ENCODE measurements around the gene CLCNKB. TPM values are rescaled to one million over a fixed set of nuclear protein-coding genes. Genes with fewer than 3 reads are reported as not detected.

CLCNKB gene
- total RNA-seq, 4 donors from 2014 or later: 0.38 to 2.2 (median 1.6) TPM; not detected in 1

GRCh38 chr1:16077406-16078245 is 34.0 kb downstream of the CLCNKB start:
- no peak for DNase-seq (ENCODE audit: low spot score)
- TF ChIP-seq, protein P1, sequence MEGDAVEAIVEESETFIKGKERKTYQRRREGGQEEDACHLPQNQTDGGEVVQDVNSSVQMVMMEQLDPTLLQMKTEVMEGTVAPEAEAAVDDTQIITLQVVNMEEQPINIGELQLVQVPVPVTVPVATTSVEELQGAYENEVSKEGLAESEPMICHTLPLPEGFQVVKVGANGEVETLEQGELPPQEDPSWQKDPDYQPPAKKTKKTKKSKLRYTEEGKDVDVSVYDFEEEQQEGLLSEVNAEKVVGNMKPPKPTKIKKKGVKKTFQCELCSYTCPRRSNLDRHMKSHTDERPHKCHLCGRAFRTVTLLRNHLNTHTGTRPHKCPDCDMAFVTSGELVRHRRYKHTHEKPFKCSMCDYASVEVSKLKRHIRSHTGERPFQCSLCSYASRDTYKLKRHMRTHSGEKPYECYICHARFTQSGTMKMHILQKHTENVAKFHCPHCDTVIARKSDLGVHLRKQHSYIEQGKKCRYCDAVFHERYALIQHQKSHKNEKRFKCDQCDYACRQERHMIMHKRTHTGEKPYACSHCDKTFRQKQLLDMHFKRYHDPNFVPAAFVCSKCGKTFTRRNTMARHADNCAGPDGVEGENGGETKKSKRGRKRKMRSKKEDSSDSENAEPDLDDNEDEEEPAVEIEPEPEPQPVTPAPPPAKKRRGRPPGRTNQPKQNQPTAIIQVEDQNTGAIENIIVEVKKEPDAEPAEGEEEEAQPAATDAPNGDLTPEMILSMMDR (IDR thresholded peaks at IDR 0.05): no peak
- no peak for ATAC-seq (ENCODE audit: low FRiP score)

DNA sequence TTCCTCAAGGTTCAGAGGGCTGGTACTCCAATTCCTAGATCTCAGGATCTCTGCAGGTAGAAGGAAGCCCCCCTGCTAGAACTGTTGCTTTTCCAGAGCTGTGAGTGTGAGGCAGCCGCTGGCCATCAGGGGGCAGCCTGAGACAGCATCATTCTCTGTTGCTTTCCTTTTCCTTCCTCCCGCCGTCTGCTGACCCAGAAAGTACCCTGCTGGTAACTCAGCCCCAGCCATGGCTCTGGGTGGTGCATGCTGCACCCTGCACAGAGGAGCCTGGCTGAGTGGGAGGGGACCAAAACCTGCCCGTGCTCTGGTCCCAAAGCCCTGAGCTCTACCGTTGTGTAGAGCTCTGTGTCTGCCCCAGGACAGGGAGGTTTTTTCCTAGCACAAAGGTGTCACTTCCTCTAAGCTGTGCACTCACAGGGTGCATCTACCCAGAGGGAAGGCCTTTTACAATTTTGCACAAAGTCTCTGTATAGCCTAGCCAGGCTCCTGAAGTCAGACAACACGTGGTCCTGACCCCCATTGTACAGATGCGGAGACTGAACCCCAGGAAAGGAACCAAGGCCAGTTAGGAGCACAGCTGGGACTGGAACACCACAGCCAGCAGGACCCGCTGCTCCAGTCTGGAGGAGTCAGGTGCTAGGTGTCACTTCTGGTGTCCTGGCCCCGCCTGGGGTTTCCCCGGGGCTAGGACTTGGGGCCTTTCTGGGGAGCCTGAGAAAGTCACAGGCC is 35.5 kb downstream of the CLCNKB start:
- DNase-seq (ENCODE audit: low spot score) (peak; percentile 62), ATAC-seq (ENCODE audit: low FRiP score) (peak; percentile 35)
- TF ChIP-seq, protein P1 (IDR thresholded peaks at IDR 0.05): peak in 1 of 3 donors; percentile 92

DNA sequence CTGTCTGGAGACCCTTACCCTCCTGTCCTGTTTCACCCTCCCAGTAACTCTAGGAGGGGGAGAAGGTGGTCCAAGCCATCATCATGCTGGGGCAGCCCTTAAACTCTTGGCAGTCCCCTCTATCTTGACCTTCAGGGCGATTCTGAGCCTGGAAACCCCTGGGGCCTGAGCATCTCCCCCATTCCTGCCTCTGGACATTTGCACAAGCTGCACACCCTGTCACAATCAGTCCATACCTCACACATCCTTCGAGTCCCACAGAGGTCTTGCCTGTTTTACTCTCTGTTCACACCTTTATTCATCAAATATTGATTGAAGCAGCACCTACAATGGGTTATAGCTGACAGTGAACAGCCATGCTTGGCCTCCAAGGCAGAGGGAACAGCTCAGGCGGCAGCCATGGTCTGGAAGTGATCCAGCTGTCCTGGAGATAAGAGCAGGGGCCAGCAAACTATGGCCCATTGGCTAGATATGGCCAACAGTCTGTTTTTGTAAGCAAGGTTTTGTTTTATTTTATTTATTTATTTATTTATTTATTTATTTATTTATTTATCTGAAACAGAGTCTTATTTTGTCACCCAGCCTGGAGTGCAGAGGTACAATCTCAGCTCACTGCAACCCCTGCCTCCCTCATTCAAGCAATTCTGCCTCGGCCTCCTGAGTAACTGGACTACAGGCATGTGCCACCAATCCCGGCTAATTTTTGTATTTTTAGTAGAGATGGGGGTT is 37.0 kb downstream of the CLCNKB start:
- no peak for DNase-seq (ENCODE audit: low spot score)
- TF ChIP-seq, protein P1 (IDR thresholded peaks at IDR 0.05): no peak
- no peak for ATAC-seq (ENCODE audit: low FRiP score)

- ATAC-seq (ENCODE audit: low FRiP score) (no peak), DNase-seq (ENCODE audit: low spot score) (no peak)
- TF ChIP-seq, protein P1 (IDR thresholded peaks at IDR 0.05): no peak
Observed at GRCh38 chr1:16081636-16082035, 38.1 kb downstream of the CLCNKB start.

- peak; percentile 69 for DNase-seq (ENCODE audit: low spot score)
- ATAC-seq (ENCODE audit: low FRiP score): peak; percentile 20
- TF ChIP-seq, protein P1 (IDR thresholded peaks at IDR 0.05): peak in 1 of 3 donors; percentile 25
Observed at GRCh38 chr1:16082283-16083038, 38.9 kb downstream of the CLCNKB start.

DNA sequence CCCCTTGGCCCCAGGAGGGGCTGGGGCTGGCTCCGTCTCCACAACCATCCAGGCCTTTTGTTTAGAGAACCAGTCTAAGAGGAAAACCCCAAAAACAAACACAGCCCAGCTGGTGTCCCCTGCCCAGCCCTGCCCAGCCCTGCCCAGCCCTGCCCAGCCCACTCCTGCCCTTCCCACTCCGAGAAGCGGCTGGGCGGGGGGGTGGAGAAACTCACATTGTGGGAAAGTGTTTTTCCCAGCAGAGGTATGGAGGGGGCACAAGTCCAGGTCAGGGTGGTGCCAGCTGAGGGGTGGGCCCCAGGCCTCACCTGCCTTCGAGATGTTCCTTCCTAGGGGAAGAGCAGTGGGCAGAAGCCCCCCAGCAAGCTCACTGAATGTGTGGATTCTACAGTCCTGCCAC is 39.9 kb downstream of the CLCNKB start:
- DNase-seq (ENCODE audit: low spot score): no peak
- ATAC-seq (ENCODE audit: low FRiP score): no peak
- TF ChIP-seq, protein P1 (IDR thresholded peaks at IDR 0.05): no peak

All from omental fat pad (tissue), 4 donors.